COR-L47 (cell line): Measurements from ENCODE around the gene C1QTNF6.

Experiments used
- DNase-seq: peaks from one replicate; lab custom pipeline; 2025; lab: John Stamatoyannopoulos, UW

Gene C1QTNF6

DNA sequence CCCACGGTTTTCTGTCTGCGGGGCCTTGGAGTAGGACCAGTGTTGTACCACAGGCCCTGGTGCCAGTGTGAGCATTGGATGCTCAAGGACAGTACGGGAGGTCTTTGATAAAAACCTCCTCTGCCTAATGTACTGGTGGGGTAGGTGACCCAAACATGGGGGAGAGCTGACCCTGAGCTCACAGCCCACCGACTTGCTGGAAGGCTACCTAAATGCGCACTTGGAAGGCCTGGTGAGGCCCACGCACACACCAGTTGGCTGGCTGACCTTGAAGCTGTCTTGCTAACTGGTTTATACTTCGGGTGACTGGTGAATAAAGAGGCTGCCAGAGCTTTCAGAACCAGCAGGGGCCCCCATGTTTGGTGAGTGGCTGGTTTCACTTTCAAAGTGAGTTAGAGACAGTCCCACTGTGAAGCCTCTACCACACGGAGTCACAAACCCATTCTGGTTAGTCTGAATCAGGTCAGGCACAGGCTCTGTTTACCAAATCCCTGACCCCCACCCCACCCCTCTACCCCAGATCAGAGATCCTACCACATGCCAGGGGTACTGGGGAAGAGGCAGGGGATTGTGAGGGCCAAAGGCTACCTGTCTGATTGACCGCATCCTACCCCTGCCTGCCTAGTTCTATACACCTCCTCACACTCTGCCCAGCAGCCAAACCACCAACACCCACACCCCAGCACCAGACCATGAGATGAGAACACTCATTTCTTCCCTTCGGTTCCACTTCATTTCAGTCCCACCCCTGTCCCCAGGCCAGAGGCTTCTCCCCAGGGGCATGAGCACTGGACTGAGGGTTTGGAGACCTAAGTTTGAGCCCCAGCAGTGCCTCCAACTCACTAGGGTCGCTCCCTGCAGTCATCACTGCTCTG lies 25.6 kb downstream of the C1QTNF6 start:
- DNase-seq = no peak

DNA sequence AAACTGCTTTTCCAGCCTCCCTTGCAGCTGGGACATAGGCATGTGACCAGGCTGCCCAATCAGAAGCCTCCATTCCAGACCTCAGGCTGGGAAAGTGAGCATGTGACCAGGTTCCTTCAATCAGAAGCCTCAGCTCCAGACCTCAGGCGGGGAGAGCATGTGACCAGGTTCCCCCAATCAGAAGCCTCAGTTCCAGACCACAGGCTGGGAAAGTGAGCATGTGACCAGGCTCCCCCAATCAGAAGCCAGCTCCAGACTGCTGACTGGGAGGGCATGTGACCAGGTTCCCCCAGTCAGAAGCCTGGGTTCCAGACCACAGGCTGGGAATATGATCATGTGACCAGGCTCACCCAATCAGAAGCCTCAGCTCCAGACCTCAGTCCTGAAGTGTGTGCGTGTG lies 26.6 kb downstream of the C1QTNF6 start:
- DNase-seq = no peak

DNA sequence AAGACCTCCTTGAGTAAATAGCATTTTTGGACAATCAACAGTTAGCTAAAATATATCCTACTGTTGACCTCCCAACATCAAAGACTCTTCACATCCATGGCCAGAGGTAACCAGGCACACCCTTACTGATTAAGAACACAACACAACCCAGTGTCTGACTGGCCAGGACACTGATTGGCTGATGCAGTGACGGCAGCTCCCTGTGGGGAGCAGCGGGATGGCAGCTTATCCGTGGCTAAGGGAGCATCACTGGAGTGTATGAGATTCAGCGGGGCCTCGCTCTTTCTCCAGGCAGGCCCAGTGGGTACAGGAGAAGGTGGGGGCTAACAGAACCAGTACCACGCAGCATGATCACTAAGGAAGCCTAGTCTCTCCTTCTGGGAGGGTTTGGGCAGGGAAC lies 28.0 kb downstream of the C1QTNF6 start:
- no peak for DNase-seq

DNA sequence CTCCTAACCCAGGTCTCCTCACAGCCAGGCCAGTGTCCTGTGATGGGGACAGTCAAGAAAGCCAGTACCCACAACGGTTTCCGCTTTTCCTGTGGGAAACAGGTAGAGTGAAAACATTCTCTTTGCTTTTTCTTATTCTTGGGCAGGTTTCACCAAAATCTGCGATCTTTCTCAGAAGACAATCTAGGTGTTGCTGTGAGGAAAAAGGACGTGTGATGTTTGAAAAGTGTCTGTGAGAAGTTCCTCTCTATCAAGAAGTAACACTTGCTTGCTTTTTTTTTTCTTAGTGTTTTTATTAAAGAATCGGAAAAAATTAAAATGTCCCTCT lies 29.1 kb downstream of the C1QTNF6 start:
- no peak for DNase-seq

DNA sequence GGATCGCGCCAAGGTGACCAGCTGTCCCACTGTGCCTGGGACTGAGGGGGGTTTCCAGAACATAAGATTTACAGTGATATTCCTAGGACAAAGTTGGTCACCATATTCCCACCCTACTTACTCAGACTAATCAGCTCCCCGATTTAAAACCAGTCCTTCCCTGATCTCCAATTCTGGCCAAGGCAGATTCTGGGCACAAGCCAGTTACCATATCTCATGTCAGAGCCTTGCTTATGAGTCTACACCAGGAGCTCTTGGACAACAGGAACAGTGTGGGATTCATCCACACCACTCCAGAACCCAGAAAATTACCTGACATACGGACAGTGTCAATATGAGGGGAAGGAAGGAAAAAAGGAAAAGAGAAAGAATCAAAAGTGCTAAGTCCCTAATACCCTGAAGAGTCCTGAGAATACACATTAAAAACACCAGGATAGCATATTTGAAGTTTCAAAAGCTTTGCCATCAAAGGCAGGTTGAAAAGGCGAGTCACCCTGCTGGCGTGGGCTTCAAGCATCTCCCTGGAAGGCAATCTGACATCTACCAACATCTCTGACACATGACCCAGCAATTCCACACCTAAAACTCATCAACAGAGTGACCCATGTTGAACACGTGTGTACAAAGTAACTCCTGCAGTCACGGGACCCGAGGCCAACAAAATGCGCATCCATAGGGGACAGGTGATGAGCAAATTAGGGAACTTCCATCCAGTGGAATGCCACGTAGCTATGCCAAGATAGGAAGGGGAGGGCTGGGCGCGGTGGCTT lies 30.3 kb downstream of the C1QTNF6 start:
- no peak for DNase-seq

DNA sequence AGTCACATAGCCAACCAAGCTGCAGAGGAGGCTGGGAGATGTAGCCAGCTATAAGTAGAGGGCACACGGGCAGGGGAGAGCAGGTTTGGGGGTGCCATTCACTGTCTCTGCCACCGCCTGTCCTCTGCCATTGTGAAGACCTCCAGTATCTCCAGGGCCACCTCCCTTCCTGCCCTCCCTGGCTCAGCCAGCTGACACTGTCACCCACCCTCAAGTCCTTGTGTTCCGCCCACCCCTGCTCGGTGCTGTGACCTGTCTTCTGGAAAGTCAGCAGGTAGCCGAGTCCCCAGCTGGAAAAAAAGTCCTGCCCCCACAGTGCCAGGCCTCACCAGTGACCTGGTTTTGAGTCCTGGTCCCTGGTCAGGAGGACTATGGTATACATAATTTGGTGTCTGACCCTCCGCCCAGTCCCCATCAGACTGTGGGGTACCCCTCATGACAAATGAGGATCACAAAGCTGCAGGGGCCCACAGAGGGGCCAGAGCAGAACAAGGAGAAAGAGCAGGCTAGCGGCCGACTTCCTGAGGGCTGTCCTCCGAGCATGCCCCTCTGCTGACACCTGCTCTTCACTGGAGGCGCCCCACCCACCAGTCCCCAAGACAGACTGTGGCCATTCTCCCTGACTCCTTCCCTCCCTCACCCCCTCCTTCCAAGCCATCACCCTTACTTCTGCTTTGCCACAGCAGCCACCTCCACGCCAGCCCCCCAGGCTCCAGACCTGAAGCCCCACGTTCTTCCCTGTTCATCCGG lies 31.2 kb downstream of the C1QTNF6 start:
- DNase-seq = no peak

DNA sequence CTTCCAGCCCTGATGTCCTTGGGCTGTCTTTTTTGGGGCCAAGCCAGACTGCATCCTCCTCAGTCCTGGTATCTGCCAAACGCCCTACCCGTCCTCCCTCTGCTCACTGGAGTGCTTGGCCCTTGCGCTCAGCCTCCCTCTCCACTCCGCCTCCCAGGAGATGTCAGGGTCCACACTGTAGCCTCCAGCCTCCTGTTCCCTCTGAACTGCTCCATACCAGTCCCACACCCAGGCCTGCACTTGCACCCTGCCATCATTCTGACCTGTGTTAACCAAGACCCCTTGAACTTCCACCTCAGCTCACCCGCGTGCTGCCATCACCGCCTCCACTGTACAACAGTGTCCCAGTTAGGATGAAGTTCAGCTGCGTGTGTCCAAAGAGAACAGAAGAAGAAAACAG lies 32.1 kb downstream of the C1QTNF6 start:
- DNase-seq = no peak

DNA sequence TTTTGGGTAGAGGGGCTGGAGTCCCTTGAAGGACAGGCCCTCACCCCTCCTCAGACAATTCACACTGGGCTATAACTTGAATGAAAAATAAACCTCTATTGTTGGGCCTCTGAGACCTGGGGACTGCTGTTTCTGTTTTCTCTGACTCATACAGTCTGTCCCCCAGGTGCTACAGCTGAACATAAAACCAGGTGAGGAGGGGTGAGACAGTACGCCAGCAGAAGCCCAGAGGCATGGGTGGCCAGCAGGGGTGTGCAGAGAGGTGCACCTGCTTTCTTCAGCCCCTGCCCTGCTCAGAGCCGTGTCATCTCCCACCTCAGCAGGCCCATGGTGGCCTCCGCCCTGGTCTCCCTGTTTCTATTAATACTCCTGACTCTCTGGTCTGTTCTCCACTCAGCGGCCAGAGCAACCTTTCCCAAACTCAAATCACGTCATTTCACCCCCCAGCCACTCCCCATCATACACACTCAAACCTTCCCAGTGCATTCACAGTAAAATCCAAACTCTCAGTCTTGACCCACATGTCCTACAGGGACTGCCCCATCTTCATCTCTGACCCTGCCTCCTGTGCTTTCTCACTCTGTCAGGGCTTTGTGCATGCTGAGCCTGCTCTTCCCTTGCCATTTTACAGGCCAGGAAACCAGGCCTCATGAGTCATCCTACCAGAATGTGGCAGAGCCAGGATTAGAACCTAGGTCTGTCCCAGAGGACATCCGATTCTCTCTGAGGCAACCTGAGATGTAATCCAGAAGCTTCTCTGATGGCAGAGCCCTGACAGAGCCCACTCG lies 32.9 kb downstream of the C1QTNF6 start:
- no peak for DNase-seq

DNA sequence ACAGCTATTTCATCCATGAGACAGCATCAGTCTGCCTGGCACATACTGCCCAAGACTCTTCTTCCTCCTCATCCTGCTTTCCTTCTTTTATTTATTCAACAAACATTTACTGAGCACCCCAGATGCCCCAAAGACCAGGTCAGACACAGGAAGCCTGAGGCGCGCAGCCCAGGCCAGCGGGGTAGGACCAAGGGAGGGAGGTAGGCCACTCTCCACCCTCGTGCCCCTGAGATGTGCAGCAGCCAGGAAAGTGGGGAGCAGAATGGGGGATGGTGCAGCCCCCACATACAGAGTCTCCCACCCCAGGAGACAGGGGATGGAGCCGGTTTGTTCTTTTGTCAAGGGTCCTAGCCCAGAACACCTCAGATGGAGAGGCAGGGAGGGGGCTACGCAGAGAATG lies 34.1 kb downstream of the C1QTNF6 start:
- no peak for DNase-seq

DNA sequence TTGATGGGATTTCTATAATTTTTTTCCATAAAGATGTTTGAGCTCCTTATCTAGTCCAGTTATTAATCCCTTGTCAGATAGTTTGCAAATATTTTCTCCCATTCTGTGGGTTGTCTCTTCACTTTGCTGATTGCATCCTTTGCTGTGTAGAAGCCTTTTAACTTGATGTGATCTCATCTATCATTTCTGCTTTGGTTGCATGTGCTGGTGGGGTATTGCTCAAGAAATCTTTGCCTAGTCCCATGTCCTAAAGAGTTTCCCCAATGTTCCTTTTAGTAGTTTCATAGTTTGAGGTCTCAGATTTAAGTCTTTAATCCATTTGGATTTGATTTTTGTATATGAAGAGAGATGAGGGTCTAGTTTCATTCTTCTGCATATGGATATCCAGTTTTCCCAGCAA lies 36.6 kb downstream of the C1QTNF6 start:
- no peak for DNase-seq

DNA sequence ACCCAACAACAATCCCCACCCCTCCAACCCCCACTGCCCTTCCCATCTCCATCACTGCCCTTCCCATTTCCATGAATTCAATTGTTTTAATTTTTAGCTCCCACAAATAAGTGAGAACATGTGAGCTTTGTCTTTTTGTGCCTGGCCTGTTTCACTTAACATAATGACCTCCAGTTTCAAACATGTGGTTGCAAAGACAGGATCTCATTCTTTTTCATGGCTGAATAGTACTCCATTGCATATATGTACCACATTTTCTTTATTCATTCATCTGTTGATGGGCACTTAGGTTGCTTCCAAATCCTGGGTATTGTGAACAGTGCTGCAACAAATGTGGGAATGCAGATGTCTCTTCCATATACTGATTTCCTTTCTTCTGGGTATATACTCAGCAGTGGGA lies 37.3 kb downstream of the C1QTNF6 start:
- DNase-seq = no peak

DNA sequence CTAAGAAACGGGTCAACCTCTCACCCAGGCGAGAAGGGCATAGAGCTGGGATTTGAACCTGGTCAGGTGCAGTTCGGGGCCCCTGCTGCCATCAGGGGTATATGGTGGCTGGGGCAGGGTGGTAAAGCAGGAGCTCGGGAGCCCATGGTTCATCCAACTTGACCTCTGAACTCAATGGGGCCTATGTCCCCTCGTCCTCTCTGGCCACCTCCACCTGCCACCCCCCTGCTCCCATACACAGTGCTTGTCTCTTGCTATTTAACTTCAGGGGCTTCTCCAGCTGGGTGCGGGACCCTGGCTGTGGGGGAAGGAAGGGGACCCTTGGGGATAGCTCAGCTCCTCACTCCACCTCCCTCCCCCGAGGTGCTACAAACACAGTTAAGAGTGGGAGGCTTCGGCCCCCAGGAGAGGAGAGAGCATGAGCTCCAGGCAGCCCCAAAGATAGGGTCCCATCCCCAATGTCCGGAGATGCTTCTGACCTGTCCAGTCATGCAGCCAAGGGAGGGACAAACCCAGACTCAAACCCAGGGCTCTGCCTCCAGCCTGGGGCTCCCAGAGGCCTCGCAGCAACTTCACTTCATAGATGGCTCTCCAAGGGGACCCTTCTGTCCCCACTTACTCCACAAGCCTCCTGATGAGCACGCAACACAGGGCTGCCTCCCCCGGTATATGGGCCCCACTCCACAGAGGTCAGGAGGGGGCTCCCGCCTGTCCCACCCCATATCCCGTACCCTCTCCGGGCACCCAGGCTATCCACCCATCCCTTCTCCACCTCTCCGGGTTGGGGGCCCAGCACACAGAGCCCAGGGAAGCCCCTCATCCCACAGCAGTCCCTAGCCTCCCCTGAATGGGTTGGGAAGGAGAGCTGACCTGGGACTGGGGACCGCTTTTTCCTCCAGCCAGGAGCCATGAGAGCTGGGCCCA lies 39.0 kb downstream of the C1QTNF6 start:
- no peak for DNase-seq

DNA sequence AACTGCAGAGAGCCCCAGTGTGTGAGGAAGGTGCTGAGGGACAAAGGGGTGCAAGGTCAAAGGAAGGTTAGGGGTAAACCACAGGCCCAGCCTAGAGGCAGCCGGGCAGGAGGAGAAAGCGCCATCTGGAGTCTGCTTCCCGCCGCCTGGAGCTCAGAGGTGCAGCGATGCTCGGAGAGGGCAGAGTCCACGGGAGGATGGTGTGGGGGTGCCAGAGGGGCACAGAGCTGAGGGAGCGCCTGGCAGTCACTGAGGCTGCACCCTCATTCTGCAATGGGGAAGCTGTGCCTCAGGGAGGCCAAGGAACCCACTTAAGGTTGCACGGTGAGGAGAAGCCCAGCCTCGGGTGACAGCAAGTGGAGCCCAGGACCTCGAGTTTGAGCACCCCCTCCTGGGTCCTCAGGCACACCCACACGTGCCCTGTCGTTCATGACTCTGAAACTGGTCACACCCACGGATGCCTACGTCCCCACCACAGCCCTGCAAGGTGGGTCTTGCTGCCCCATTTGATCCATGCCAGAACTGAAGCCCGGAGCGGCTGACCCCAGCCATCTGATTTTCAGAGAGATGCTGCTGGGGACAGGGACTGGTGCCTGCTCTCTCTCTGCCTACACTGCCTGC lies 39.9 kb downstream of the C1QTNF6 start:
- no peak for DNase-seq

DNA sequence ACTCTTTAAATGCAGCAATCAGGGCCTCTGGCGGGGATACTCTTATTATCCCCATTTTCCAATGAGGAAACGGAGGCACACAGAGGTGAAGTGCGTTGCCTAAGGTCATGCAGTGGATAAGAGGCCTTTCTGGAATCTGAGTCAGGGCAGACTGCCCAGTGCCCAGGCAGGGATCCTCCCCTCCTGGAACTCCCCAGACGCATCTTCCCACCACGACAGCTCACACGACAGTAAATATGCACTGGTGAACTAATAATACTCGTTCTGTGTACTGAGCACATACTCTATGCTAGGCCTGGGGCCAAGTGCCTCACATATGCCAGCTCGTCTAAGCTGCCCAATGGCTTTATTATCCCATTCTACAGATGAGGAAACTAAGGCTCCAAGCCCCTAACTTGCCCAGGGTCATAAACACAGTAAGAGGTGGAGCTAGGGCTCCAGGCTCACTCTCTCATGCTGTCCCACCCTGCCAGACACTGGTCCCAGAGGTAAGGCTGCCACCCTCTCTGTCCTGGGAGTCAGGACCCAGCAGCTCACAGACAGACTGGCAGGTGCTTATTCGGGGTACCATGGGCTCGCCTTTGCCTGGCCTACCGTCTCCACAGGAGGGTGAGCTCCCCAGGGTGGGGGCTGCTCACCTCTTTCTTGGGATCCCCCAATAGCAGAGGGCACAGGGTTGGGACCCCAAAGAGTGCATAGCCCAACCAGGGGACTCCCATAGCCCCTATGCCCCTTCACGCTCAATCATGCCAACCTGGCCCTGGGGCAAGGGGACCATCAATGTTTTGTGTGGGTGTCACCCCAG lies 40.7 kb downstream of the C1QTNF6 start:
- DNase-seq = no peak

DNA sequence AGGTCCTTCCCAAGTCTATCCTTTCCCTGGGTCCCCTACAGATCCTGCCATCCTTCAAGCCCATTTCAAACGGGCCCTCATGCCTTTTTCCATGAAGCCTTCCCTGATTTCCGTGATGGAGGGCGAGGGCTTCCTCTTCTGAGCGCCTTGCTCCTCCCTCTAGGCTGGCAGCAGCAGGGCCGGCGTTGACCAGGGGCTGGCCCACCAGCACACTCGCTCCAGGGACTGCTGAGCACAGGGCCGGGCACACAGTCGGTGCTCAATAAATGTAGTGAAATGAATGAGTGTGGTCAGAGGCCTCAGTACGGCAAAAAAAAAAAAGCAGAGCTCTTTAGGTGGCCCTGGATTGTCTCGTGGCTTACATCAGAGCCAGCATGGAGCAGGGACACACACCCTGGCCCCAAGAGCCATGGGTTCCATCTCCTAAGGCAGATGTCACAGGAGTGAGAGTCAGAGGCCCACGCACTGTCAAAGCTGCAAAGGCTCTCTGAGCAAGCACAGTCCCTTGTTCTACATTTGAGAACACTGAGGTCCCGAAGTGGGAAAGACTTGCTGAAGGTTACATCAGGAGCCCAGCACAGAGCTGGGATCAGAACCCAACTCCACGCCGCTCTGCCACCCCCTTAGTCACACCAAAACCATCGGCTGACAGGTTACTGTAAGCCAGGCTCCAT lies 41.4 kb downstream of the C1QTNF6 start:
- DNase-seq = no peak

DNA sequence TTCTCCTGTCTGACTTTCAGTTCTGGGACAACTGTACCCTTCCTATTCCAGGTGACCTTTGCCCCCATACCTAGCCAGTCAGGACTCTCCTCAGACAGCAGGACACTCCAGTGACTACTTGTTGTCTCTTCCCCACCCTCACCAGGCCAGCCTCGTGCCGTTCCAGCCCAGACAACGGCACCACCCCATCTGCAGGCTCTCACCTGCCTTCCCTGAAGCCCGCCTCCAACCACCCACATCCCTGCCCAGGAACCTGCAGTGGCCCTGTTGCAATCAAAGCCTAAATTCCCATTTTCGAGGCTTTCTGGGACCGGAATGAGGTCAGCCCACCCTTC lies 42.0 kb downstream of the C1QTNF6 start:
- DNase-seq = no peak

DNA sequence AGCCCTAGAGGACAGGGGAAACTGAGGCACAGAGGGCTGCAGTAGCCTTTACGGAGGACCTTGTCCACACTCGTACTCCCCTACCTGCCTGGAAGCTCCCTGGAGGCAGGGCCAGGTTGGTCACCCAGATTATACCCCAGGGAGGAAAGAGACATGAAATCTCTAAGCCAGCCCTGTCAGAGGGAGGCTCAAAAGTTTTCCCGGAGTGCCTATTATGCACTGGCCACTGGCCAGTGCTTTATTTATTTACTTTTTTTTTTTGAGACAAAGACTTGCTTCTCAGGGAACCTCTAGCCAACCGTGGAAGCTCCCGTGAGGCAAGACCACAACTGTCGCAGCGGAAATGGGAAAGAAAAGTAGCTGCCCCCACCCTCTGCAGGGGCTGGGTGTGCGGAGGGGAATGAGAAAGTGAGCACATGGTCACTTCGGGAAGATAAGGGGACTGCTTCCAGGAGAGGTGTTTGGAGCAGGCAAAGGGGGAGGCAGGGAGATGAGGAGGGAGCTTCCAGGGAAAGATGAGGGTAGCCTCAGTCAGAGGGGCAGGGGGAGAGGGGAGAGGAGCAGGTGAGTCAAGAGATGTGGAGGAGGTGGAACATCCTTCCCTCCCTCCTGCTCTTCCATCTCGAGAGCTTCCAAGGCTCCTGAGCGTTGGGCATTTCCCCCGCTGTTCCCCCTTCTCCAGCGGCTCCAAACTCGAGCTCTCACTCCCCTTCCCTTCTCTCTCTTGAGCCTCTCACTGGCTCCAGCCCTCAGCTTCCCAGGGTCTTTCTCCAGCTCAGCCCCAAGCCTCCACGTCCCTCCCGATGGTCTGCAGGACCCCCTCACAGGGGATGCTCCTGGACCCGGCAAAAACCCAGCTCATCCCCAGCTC lies 42.6 kb downstream of the C1QTNF6 start:
- peak; percentile 73 for DNase-seq

DNA sequence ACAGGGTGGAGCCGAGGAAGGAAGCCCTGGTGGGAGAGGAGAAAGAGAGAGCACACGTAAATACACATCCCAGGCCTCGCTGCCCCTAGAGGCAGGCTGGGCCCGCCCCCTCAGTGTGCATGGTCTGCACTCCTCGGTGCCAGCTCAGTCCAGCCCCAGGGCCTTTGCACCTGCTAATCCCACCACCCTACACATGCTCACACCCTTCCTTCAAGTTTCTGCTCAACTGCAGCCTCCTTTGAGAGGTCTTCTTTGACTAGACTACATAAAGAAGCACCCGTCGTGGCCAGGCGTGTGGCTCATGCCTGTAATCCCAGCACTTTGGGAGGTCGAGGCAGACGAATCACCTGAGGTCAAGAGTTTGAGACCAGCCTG lies 43.9 kb downstream of the C1QTNF6 start:
- DNase-seq = no peak
